Measurements from ENCODE around the gene UBASH3B. TPM values are rescaled to one million over a fixed set of nuclear protein-coding genes. Genes with fewer than 3 reads are reported as not detected.

UBASH3B gene
- total RNA-seq, 1 donor from 2014 or later: 2.6 TPM

DNA sequence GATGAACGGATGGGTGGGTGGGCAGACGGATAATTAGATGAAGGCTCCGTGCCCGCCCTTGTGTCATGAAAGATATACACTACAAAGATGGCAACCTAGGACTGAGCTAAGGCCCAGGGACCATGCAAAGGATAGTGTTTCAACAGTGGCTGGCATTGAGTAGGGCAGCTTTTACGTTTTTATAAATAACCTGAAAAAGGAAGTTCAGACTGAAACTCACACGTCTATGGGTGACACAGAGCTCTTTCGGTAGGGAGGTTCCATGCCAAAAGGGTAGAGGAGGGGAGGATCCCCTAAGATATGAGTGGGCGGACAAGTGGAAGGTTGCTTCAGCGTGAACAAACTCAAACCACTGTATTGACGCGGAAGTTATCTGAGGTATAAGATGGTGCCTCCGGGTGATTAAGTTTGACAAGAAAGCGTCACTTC lies 90.5 kb downstream of the UBASH3B start:
- no peak for DNase-seq
- no peak overlapping the region for H3K27ac ChIP-seq (replicated peaks)
- no peak for TF ChIP-seq CTCF (IDR thresholded peaks at IDR 0.05; ENCODE audit: borderline replicate concordance)

GRCh38 chr11:122746611-122747244 lies 91.2 kb downstream of the UBASH3B start:
- Histone ChIP-seq H3K4me1 (peaks cover 21% of the 10 kb centered on the region), H3K27ac (replicated peaks) (no peak overlapping the region), H3K9me3 (replicated peaks) (no peaks in the 10 kb centered on the region), H3K4me3 (no peak overlapping the region), H3K36me3 (no peaks in the 10 kb centered on the region), H3K27me3 (ENCODE audit: low read depth) (peaks cover 4% of the 10 kb centered on the region)
- no peak for TF ChIP-seq CTCF (IDR thresholded peaks at IDR 0.05; ENCODE audit: borderline replicate concordance)
- intact Hi-C loops (cut with micrococcal nuclease): no loop called here
- DNase-seq: no peak

More for the DNA sequence above, 90.5 kb downstream of the UBASH3B start:
- Histone ChIP-seq H3K36me3 (no peaks in the 10 kb centered on the region), H3K4me3 (no peak overlapping the region), H3K9me3 (replicated peaks) (no peaks in the 10 kb centered on the region), H3K27me3 (ENCODE audit: low read depth) (peaks cover 4% of the 10 kb centered on the region), H3K4me1 (peaks cover 28% of the 10 kb centered on the region)
- intact Hi-C loops (cut with micrococcal nuclease): no loop called here

DNA sequence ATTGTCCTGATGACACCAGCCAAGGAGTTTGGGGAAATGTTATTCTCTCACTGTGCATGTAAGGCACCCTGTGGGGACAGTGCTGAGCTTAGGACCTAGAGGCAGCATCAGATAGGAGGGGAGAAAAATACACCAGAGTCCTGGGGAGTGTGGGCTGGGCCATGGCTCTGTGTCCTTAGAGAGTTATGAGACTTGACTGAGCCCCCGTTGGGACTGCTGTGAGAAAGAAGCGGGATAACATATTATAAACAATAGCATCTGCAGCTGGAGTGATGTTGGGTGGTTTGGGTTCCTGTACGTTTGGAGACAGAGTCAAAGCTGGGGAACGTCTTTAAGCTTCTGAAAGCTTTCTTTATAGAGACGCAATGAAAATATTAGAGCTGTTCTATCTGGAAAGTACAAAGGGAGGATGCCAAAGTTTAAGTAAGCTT lies 91.8 kb downstream of the UBASH3B start:
- H3K27me3 ChIP-seq (ENCODE audit: low read depth): peaks cover 4% of the 10 kb centered on the region
- intact Hi-C loops (cut with micrococcal nuclease): no loop called here
- no peaks in the 10 kb centered on the region for H3K9me3 ChIP-seq (replicated peaks)
- H3K4me3 ChIP-seq: no peak overlapping the region
- no peaks in the 10 kb centered on the region for H3K36me3 ChIP-seq
- no peak for TF ChIP-seq CTCF (IDR thresholded peaks at IDR 0.05; ENCODE audit: borderline replicate concordance)
- DNase-seq: no peak
- H3K27ac ChIP-seq (replicated peaks): no peak overlapping the region
- peaks cover 15% of the 10 kb centered on the region for H3K4me1 ChIP-seq

GRCh38 chr11:122749005-122749687 lies 93.6 kb downstream of the UBASH3B start:
- DNase-seq: no peak
- H3K27ac ChIP-seq (replicated peaks): no peak overlapping the region
- H3K36me3 ChIP-seq: no peaks in the 10 kb centered on the region
- intact Hi-C loops (cut with micrococcal nuclease): no loop called here
- no peaks in the 10 kb centered on the region for H3K4me1 ChIP-seq
- TF ChIP-seq CTCF (IDR thresholded peaks at IDR 0.05; ENCODE audit: borderline replicate concordance): no peak
- H3K27me3 ChIP-seq (ENCODE audit: low read depth): peaks cover 4% of the 10 kb centered on the region
- no peak overlapping the region for H3K4me3 ChIP-seq
- no peaks in the 10 kb centered on the region for H3K9me3 ChIP-seq (replicated peaks)

DNA sequence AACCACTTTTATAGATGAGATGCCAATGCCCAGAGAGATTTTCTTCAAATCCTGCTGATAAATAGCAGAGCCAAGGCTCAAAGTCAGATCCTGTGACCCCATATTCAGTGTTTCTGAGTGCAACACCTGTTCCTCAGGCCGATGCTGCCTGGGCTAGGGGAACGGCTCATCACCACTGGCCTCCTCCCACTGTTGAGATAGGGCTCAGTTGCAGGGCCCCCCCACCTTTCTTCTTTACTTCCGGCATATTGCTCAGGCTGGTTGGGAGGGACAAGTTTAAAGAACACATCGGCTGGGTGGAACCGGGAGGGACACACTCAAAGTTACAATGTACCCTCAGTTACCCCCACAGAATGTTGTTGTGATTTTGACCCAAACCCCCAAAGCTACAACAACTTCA lies 94.5 kb downstream of the UBASH3B start:
- H3K9me3 ChIP-seq (replicated peaks): no peaks in the 10 kb centered on the region
- no peak for TF ChIP-seq CTCF (IDR thresholded peaks at IDR 0.05; ENCODE audit: borderline replicate concordance)
- intact Hi-C loops (cut with micrococcal nuclease): no loop called here
- no peaks in the 10 kb centered on the region for H3K4me1 ChIP-seq
- H3K4me3 ChIP-seq: no peak overlapping the region
- H3K27me3 ChIP-seq (ENCODE audit: low read depth): peaks cover 4% of the 10 kb centered on the region
- H3K36me3 ChIP-seq: no peaks in the 10 kb centered on the region
- DNase-seq: no peak
- H3K27ac ChIP-seq (replicated peaks): no peak overlapping the region

Measured in left ventricle myocardium inferior (tissue), 1 donor.